HEK293 (cell line): ENCODE data around the gene LATS1.

Experiments
- GLI2 ChIP-seq: fragments of 450-650 bp; formaldehyde crosslinking; IDR thresholded peaks from 2 replicates; pipeline ENCODE4; 2017; ENCODE audit warnings: missing biosample characterization, missing genetic modification characterization, low read depth, borderline replicate concordance
- GLIS1 ChIP-seq: fragments of 450-650 bp; formaldehyde crosslinking; IDR thresholded peaks from 2 replicates; pipeline ENCODE4 v1.5.1; 2016; ENCODE audit warnings: missing biosample characterization, missing genetic modification characterization
- HOXC10 ChIP-seq: sonication (generic); formaldehyde crosslinking; IDR thresholded peaks from 2 replicates; pipeline ENCODE4 v1.8.1; 2023; ENCODE audit warnings: mild to moderate bottlenecking, missing genetic modification reagents
- KLF8 ChIP-seq: fragments of 450-650 bp; formaldehyde crosslinking; IDR thresholded peaks from 2 replicates; pipeline ENCODE4 v1.5.1; 2016; ENCODE audit warnings: missing biosample characterization, missing genetic modification characterization
- OSR2 ChIP-seq: fragments of 450-650 bp; formaldehyde crosslinking; IDR thresholded peaks from 2 replicates; pipeline ENCODE4 v1.5.1; 2016; ENCODE audit warnings: missing biosample characterization, missing genetic modification characterization
- RBAK ChIP-seq: fragments of 450-650 bp; formaldehyde crosslinking; IDR thresholded peaks from 2 replicates; pipeline ENCODE4 v1.5.1; 2016; ENCODE audit warnings: missing biosample characterization, missing genetic modification characterization
- YY2 ChIP-seq: fragments of 450-650 bp; formaldehyde crosslinking; IDR thresholded peaks from 2 replicates; pipeline ENCODE4 v1.5.1; 2016; ENCODE audit warnings: missing biosample characterization, missing genetic modification characterization
- ZNF112 ChIP-seq: fragments of 450-650 bp; formaldehyde crosslinking; IDR thresholded peaks from 2 replicates; pipeline ENCODE4 v1.5.0; 2017; ENCODE audit warnings: missing biosample characterization, missing genetic modification characterization
- ZNF140 ChIP-seq: fragments of 450-650 bp; formaldehyde crosslinking; IDR thresholded peaks from 2 replicates; pipeline ENCODE4 v1.5.1; 2016; ENCODE audit warnings: missing biosample characterization, missing genetic modification characterization
- ZNF2 ChIP-seq: fragments of 450-650 bp; formaldehyde crosslinking; IDR thresholded peaks from 2 replicates; pipeline ENCODE4 v1.5.1; 2016; ENCODE audit warnings: missing biosample characterization, missing genetic modification characterization
- ZNF211 ChIP-seq: fragments of 450-650 bp; formaldehyde crosslinking; IDR thresholded peaks from 2 replicates; pipeline ENCODE4 v1.5.1; 2016; ENCODE audit warnings: low read depth, missing biosample characterization, missing genetic modification characterization
- ZNF394 ChIP-seq: fragments of 450-650 bp; formaldehyde crosslinking; IDR thresholded peaks from 2 replicates; pipeline ENCODE4 v1.5.1; 2016; ENCODE audit warnings: missing biosample characterization, missing genetic modification characterization, mild to moderate bottlenecking, moderate library complexity, borderline replicate concordance
- ZNF404 ChIP-seq: fragments of 450-650 bp; formaldehyde crosslinking; IDR thresholded peaks from 2 replicates; pipeline ENCODE4 v1.5.1; 2017; ENCODE audit warnings: missing biosample characterization, missing genetic modification characterization
- ZNF514 ChIP-seq: fragments of 450-650 bp; formaldehyde crosslinking; IDR thresholded peaks from 2 replicates; pipeline ENCODE4 v1.5.1; 2016; ENCODE audit warnings: missing biosample characterization, missing genetic modification characterization
- ZNF560 ChIP-seq: fragments of 450-650 bp; formaldehyde crosslinking; IDR thresholded peaks from 2 replicates; pipeline ENCODE4 v1.5.1; 2017; ENCODE audit warnings: missing biosample characterization, missing genetic modification characterization, borderline replicate concordance
- ZNF600 ChIP-seq: fragments of 450-650 bp; formaldehyde crosslinking; IDR thresholded peaks from 2 replicates; pipeline ENCODE4 v1.5.1; 2016; ENCODE audit warnings: missing biosample characterization, missing genetic modification characterization
- ZNF639 ChIP-seq: fragments of 450-650 bp; formaldehyde crosslinking; IDR thresholded peaks from 2 replicates; pipeline ENCODE4 v1.5.1; 2016; ENCODE audit warnings: missing biosample characterization, missing genetic modification characterization
- ZNF654 ChIP-seq: fragments of 450-650 bp; formaldehyde crosslinking; IDR thresholded peaks from 2 replicates; pipeline ENCODE4 v1.5.1; 2016; ENCODE audit warnings: low read depth, missing biosample characterization, missing genetic modification characterization
- ZNF658 ChIP-seq: fragments of 450-650 bp; formaldehyde crosslinking; IDR thresholded peaks from 2 replicates; pipeline ENCODE4; 2016; ENCODE audit warnings: missing biosample characterization, missing genetic modification characterization
- ZNF660 ChIP-seq: fragments of 450-650 bp; IDR thresholded peaks from 2 replicates; pipeline ENCODE4 v1.5.1; 2018; ENCODE audit warnings: missing biosample characterization, mild to moderate bottlenecking, missing genetic modification characterization
- ZNF768 ChIP-seq: fragments of 450-650 bp; formaldehyde crosslinking; IDR thresholded peaks from 2 replicates; pipeline ENCODE4 v1.5.1; 2018; ENCODE audit warnings: missing biosample characterization, mild to moderate bottlenecking, missing genetic modification characterization
- ZNF777 ChIP-seq: fragments of 450-650 bp; formaldehyde crosslinking; IDR thresholded peaks from 2 replicates; pipeline ENCODE4 v1.5.1; 2017; ENCODE audit warnings: missing biosample characterization, missing genetic modification characterization, borderline replicate concordance
- ZNF792 ChIP-seq: fragments of 450-650 bp; formaldehyde crosslinking; IDR thresholded peaks from 2 replicates; pipeline ENCODE4 v1.5.1; 2016; ENCODE audit warnings: missing biosample characterization, missing genetic modification characterization
- ZSCAN23 ChIP-seq: fragments of 450-650 bp; formaldehyde crosslinking; IDR thresholded peaks from 2 replicates; pipeline ENCODE4 v1.5.1; 2016; ENCODE audit warnings: missing biosample characterization, missing genetic modification characterization
- ZXDB ChIP-seq: fragments of 450-650 bp; formaldehyde crosslinking; IDR thresholded peaks from 2 replicates; pipeline ENCODE4 v1.5.1; 2016; ENCODE audit warnings: missing biosample characterization, missing genetic modification characterization
- TF ChIP-seq, protein P1 (sequence below): fragments of 450-650 bp; formaldehyde crosslinking; IDR thresholded peaks from 2 replicates; pipeline ENCODE4 v1.5.1; 2016; ENCODE audit warnings: missing biosample characterization, missing genetic modification characterization
- TF ChIP-seq, protein P2 (sequence below): fragments of 450-650 bp; formaldehyde crosslinking; IDR thresholded peaks from 2 replicates; pipeline ENCODE4 v1.5.1; 2016; ENCODE audit warnings: missing biosample characterization, missing genetic modification characterization, borderline replicate concordance
- TF ChIP-seq, protein P3 (sequence below): fragments of 450-650 bp; formaldehyde crosslinking; IDR thresholded peaks from 2 replicates; pipeline ENCODE4 v1.5.0; 2017; ENCODE audit warnings: missing biosample characterization, missing genetic modification characterization, borderline replicate concordance

LATS1 gene

DNA sequence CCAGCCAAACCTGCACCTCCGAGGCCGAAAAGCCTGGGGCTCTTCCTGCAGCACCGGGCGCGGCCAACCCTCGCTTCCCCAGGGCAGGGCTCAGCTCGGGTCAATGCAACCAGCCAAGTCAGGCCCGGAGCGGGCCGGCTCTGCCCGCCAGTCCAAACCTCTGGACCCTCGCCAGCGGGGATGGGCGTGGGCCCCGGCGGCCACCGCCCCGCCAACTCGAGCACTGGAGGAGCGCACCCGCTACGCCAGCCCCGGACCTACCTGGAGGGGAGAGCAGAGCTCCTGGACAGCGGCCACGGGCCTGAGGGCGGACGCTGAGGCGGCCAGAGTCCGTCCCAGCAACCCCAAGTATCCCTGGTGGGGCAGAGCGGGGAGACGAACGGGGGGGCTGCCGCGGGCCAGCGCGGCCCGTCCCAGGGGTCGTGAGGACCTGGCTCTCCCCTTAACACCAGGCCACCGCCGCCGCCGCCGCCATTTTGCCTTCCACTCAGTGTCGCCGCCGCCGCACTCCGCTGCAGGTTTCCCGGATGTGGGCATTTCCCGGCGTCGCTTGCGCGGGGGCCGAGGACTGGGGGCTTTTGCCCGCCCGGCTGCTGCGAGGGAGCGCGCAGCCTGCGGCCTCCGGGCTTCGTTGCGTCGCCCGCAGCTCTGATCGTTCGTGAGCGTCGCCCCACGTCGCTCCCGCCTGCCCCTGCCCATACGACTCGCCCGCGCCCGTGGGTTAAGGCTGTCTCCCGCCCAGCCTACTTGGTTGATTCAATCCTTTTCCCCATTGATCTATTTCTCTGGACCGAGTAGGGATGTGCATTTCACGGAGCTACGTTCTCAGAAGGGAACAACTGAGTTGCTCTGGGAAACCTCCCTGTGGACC lies at the start of gene LATS1 (continued):
- TF ChIP-seq KLF8 (peak; percentile 94; the same call in 1 of the 2 replicates), ZNF777 (no peak), RBAK (no peak), ZNF768 (tag by site-specific recombination) (0 out of 2 replicates have a peak, but pooled peaks have one; percentile 2), ZNF658 (tag by site-specific recombination) (no peak), HOXC10 (CRISPR knock-in tag) (no peak), ZNF2 (tag by site-specific recombination) (peak; percentile 81), GLI2 (tag by site-specific recombination) (no peak), ZNF112 (tag by site-specific recombination) (no peak), ZNF211 (tag by site-specific recombination) (no peak), YY2 (peak; percentile 92), ZNF514 (no peak), ZSCAN23 (tag by site-specific recombination) (no peak; the same call in 1 of the 2 replicates), ZNF404 (no peak), ZNF600 (tag by site-specific recombination) (peak; percentile 87), OSR2 (tag by site-specific recombination) (no peak), GLIS1 (tag by site-specific recombination) (0 out of 2 replicates have a peak, but pooled peaks have one; percentile 8), ZNF394 (peak; percentile 81; the same call in 1 of the 2 replicates), ZNF560 (tag by site-specific recombination) (0 out of 2 replicates have a peak, but pooled peaks have one; percentile 34), ZNF660 (tag by site-specific recombination) (peak; percentile 27; the same call in 1 of the 2 replicates), ZNF140 (tag by site-specific recombination) (no peak), ZNF654 (tag by site-specific recombination) (no peak), ZNF792 (tag by site-specific recombination) (no peak), ZXDB (tag by site-specific recombination) (peak; percentile 86), ZNF639 (peak; percentile 34; the same call in 1 of the 2 replicates)
- TF ChIP-seq, protein P1, sequence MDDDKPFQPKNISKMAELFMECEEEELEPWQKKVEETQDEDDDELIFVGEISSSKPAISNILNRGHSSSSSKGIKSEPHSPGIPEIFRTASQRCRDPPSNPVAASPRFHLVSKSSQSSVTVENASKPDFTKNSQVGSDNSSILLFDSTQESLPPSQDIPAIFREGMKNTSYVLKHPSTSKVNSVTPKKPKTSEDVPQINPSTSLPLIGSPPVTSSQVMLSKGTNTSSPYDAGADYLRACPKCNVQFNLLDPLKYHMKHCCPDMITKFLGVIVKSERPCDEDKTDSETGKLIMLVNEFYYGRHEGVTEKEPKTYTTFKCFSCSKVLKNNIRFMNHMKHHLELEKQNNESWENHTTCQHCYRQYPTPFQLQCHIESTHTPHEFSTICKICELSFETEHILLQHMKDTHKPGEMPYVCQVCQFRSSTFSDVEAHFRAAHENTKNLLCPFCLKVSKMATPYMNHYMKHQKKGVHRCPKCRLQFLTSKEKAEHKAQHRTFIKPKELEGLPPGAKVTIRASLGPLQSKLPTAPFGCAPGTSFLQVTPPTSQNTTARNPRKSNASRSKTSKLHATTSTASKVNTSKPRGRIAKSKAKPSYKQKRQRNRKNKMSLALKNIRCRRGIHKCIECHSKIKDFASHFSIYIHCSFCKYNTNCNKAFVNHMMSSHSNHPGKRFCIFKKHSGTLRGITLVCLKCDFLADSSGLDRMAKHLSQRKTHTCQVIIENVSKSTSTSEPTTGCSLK (tag by site-specific recombination): no peak
- TF ChIP-seq, protein P2, sequence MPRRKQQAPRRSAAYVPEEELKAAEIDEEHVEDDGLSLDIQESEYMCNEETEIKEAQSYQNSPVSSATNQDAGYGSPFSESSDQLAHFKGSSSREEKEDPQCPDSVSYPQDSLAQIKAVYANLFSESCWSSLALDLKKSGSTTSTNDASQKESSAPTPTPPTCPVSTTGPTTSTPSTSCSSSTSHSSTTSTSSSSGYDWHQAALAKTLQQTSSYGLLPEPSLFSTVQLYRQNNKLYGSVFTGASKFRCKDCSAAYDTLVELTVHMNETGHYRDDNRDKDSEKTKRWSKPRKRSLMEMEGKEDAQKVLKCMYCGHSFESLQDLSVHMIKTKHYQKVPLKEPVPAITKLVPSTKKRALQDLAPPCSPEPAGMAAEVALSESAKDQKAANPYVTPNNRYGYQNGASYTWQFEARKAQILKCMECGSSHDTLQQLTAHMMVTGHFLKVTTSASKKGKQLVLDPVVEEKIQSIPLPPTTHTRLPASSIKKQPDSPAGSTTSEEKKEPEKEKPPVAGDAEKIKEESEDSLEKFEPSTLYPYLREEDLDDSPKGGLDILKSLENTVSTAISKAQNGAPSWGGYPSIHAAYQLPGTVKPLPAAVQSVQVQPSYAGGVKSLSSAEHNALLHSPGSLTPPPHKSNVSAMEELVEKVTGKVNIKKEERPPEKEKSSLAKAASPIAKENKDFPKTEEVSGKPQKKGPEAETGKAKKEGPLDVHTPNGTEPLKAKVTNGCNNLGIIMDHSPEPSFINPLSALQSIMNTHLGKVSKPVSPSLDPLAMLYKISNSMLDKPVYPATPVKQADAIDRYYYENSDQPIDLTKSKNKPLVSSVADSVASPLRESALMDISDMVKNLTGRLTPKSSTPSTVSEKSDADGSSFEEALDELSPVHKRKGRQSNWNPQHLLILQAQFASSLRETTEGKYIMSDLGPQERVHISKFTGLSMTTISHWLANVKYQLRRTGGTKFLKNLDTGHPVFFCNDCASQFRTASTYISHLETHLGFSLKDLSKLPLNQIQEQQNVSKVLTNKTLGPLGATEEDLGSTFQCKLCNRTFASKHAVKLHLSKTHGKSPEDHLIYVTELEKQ: no peak; the same call in 1 of the 2 replicates
- TF ChIP-seq, protein P3, sequence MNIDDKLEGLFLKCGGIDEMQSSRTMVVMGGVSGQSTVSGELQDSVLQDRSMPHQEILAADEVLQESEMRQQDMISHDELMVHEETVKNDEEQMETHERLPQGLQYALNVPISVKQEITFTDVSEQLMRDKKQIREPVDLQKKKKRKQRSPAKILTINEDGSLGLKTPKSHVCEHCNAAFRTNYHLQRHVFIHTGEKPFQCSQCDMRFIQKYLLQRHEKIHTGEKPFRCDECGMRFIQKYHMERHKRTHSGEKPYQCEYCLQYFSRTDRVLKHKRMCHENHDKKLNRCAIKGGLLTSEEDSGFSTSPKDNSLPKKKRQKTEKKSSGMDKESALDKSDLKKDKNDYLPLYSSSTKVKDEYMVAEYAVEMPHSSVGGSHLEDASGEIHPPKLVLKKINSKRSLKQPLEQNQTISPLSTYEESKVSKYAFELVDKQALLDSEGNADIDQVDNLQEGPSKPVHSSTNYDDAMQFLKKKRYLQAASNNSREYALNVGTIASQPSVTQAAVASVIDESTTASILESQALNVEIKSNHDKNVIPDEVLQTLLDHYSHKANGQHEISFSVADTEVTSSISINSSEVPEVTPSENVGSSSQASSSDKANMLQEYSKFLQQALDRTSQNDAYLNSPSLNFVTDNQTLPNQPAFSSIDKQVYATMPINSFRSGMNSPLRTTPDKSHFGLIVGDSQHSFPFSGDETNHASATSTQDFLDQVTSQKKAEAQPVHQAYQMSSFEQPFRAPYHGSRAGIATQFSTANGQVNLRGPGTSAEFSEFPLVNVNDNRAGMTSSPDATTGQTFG (tag by site-specific recombination): no peak
